GM21390 (cell line): ENCODE data around the gene ME3.
"Not testable (repeated sequence)": the region's sequence is repeated elsewhere in the genome, so short reads cannot be mapped to it uniquely, and the experiment has no call there.

Experiments used
- ATAC-seq: cut with Tn5 transposase; IDR thresholded peaks from one replicate; pipeline ENCODE4 v1.9.1; 2021; ENCODE audit not compliant: unreplicated experiment

Gene ME3

DNA sequence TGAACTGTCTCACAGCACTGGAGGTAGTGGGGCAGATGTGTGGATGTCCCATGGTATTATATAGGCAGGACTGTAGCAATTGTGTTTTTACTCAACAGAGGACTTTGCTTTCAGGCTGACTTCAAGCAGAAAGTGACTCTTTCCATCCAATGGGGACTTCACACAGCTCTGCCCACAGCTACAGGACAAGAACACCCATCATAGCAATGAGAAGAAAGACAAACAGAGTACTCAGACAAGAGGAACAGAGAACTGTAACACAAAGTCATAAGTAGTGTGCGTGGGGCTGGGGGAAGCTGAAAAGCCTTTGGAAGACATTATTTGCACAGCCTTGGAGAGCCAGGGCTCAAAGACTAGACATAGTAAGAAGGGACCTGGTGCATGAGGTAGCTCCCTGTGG, 227.4 kb downstream of the ME3 start:
- ATAC-seq: no peak

GRCh38 chr11:86443415-86443814, 229.0 kb downstream of the ME3 start:
- ATAC-seq: no peak

- no peak for ATAC-seq
Measured at GRCh38 chr11:86442827-86443226, 229.6 kb downstream of the ME3 start.

GRCh38 chr11:86442420-86442819, 230.0 kb downstream of the ME3 start:
- no peak for ATAC-seq

DNA sequence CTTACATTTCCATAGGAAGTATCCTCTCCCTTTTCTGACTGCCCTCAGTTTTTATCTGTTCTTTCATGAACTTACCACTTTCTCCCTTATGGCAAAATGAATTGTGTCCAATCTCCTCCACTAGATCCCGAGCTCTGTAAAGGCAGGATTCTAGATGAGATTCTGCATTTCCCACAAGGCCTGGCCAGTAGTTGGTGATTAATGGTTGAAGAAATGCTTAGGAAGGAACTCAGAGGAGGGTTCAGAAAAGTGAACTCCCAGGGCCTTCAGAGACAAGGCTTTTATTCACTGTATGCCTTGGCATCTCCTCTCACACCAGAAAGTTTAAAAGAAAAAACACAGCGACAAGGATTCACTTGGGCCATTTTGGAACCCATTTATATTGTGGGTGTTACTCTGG, 231.6 kb downstream of the ME3 start:
- no peak for ATAC-seq

DNA sequence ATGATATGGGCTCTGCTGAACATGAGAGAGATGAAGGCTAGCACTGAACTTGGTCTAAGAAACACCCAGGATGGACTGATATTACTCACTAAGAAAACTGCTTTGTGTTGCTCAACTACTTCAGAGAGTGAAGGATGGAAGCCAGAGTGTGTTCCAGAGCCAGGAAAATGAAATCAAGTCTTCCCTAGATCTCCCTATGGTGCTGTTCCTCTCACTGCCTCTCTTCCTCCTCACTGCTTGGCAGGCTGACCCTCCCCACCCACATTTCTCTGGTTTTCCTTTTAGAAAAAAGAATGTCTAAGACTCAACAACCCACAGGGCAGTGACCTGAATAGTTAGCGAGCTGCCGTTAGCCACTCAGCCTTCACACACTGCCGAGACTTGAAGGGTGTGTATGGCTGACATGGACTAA, 232.1 kb downstream of the ME3 start:
- ATAC-seq: no peak

GRCh38 chr11:86438685-86439084, 233.7 kb downstream of the ME3 start:
- no peak for ATAC-seq

GRCh38 chr11:86435711-86436110, 236.7 kb downstream of the ME3 start:
- no peak for ATAC-seq

- ATAC-seq: not testable (repeated sequence)
Measured at GRCh38 chr11:86433361-86434095, 238.9 kb downstream of the ME3 start.

- ATAC-seq: no peak
Measured at GRCh38 chr11:86431258-86431657, 241.2 kb downstream of the ME3 start.

GRCh38 chr11:86427441-86427840, 245.0 kb downstream of the ME3 start:
- no peak for ATAC-seq

DNA sequence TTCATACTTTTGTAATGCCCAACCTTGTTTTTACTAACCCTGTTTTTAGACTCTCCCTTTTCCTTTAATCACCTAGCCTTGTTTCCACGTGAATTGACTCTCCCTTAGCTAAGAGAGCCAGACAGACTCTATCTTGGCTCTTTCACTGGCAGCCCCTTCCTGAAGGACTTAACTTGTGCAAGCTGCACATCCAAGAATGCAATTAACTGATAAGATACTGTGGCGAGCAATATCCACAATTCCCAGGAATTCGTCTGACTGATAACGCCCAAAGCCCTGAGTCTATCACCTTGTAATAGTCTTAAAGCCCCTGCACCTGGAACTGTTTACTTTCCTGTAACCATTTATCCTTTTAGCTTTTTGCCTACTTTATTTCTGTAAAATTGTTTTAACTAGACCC, 248.9 kb downstream of the ME3 start:
- not testable (repeated sequence) for ATAC-seq

DNA sequence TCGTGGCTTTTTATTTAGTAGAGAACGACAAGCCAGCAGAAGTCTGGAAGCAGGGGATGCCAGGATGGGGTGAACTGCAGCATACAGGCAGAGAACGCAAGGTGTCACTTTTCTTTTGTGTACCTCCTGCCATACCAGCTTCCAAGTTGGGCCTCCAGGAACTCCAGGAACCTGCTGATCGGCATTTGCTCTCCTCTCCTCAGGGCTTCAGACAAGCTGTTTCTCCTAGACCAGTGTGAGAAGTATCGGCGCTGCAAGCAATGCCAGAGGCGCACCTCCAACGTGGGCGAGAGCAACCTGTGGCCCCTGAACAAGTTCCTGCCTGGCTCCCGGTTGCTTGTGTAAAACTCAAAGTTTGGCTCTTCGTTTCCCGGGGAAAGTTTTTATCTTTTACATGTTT, 250.0 kb downstream of the ME3 start:
- ATAC-seq: no peak

- ATAC-seq: no peak
Measured at GRCh38 chr11:86421946-86422345, 250.5 kb downstream of the ME3 start.

- no peak for ATAC-seq
Measured at GRCh38 chr11:86418917-86419316, 253.5 kb downstream of the ME3 start.

GRCh38 chr11:86418513-86418912, 253.9 kb downstream of the ME3 start:
- ATAC-seq: no peak

DNA sequence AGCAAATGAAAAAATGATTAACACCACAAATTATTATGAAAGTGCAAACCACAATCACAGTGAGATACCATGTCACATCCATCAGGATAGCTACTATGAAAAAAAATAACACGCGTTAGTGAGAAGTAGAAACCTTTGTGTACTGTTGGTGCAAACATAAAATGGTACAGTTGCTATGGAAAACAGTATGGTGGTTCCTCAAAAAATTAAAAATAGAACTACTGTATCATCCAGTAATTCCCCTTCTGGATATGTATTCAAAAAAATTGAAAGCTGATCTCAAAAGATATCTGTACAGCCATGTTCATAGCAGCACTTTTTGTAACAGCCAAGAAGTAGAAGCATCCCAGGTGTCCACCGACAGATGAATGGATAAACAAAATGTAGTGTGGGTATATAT, 254.3 kb downstream of the ME3 start:
- no peak for ATAC-seq

GRCh38 chr11:86416951-86417350, 255.5 kb downstream of the ME3 start:
- not testable (repeated sequence) for ATAC-seq

GRCh38 chr11:86416494-86416893, 255.9 kb downstream of the ME3 start:
- ATAC-seq: no peak

GRCh38 chr11:86415026-86415425, 257.4 kb downstream of the ME3 start:
- no peak for ATAC-seq

- no peak for ATAC-seq
Measured at GRCh38 chr11:86414032-86414431, 258.4 kb downstream of the ME3 start.

DNA sequence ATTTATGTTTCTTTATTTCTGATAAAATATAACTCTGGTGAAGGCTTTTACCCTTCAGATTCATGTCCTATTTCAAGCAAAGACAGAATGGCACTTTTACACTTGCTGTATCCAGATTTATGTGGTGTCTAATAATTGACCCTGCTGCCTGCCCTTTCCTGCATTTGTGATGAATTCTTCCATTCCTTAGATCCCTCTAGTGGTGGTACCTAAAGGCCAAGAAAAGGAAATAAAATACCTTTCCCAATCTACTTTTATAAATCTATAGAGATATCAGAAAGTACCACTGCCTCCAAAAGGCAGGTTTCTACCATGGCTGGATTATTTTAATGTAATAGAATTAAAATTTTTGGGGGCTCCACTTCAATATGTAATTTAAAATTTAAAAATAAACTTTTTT, 263.6 kb downstream of the ME3 start:
- ATAC-seq: no peak

GRCh38 chr11:86403458-86403857, 269.0 kb downstream of the ME3 start:
- ATAC-seq: no peak
